GM18517 (cell line): ENCODE data around the gene GRK1.
"Not testable (repeated sequence)": the region's sequence is repeated elsewhere in the genome, so short reads cannot be mapped to it uniquely, and the experiment has no call there.

ENCODE experiments used
- ATAC-seq: cut with Tn5 transposase; IDR thresholded peaks from one replicate; pipeline ENCODE4 v1.9.1; 2021; ENCODE audit warnings: mild to moderate bottlenecking, moderate library complexity; ENCODE audit not compliant: unreplicated experiment

The GRK1 gene

DNA sequence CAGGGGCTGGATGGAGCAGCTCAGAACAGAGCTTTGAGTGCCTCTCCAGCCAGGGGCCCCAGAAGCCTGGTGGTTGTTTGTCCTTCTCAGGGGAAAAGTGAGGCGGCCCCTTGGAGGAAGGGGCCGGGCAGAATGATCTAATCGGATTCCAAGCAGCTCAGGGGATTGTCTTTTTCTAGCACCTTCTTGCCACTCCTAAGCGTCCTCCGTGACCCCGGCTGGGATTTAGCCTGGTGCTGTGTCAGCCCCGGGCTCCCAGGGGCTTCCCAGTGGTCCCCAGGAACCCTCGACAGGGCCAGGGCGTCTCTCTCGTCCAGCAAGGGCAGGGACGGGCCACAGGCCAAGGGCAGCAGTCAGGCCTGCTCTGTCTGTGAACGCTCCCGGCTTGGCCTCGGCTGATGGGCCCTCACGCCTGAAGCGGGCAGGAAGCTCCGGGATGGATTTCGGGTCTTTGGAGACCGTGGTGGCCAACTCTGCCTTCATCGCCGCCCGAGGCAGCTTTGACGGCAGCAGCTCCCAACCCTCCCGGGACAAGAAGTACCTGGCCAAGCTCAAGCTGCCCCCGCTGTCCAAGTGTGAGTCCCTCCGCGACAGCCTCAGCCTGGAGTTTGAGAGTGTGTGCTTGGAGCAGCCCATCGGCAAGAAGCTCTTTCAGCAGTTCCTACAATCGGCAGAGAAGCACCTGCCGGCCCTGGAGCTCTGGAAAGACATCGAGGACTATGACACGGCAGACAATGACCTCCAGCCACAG is at the start of gene GRK1:
Gene GRK1 (plus strand): TSS at position 269 of the 751 bp plus-strand sequence. CDS start 168 bp downstream, at position 437.
- ATAC-seq: no peak

DNA sequence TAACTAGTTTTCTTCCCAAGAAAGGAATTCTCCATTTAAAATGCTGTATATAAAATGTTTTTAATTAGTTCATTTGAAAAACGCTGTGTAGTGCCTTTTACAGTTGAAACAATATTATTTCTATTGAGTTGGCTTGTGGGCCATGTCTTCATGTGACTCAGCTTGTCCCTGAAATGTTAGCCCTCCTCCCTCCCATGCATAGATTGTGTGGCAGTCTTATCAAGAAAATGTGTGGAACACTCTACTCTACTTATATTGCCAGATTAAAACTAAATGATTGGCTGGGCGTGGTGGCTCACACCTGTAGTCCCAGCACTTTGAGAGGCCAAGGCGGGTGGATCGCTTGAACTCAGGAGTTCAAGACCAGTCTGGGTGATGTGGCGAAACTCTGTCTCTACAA is 49.1 kb upstream of the GRK1 start:
- ATAC-seq: no peak

- no peak for ATAC-seq
Measured at GRCh38 chr13:113618455-113618854, 48.6 kb upstream of the GRK1 start.

GRCh38 chr13:113620036-113620796 is 46.8 kb upstream of the GRK1 start:
- no peak for ATAC-seq

DNA sequence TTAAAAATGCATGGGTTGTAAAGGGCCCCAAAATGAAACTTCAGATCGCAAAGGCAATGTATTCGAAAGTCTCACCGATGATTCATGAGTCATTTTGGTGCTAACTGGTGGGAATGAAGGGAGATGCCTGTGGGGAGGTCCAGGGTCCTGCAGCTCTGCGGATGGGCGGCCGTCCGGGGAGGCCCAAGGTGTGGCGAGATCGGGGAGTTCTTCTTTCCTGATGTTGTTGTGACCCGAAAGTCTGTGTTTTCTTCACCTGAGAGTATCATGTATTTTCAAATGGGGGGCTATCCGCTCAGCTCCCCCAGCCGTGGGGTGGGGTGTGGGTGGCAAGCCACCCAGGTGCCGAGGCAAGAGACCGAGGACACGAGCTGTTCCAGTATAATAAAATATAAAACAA is 46.0 kb upstream of the GRK1 start:
- ATAC-seq: no peak

- ATAC-seq: not testable (repeated sequence)
Measured at GRCh38 chr13:113621498-113621897, 45.5 kb upstream of the GRK1 start.

GRCh38 chr13:113621986-113622550 is 45.0 kb upstream of the GRK1 start:
- not testable (repeated sequence) for ATAC-seq

DNA sequence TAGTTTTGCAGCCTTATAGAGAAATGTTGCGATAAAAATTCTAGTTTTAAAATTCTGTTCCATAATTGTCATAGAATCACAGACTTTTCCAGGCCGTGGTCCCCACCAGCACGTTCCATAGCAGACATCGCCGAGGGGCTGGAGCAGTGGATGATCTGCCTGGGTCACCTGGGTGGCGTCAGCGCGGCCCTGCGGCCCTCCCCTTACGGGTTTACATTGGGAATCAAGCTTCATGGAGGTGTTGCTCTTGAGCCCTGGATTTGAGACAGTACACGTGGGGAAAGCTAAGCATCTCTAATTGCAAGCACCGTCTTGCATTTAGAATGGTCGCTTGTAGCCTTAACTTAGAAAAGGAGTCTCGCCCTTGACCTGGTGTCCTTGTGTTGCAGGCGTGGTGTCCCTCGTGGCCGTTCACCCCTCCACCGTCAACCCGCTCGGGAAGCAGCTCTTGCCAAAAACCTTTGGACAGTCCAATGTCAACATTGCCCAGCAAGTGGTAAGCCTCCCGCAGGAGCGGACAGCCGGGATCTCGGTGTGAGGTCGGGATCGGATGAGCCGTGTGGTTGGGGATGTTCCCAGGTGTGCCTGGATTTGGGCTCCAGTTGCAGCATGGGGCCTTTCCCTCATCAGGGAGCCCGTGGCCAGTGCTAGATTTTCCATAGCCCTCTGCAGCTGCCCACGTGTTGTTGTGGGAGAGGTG is 44.1 kb upstream of the GRK1 start:
- ATAC-seq: no peak

DNA sequence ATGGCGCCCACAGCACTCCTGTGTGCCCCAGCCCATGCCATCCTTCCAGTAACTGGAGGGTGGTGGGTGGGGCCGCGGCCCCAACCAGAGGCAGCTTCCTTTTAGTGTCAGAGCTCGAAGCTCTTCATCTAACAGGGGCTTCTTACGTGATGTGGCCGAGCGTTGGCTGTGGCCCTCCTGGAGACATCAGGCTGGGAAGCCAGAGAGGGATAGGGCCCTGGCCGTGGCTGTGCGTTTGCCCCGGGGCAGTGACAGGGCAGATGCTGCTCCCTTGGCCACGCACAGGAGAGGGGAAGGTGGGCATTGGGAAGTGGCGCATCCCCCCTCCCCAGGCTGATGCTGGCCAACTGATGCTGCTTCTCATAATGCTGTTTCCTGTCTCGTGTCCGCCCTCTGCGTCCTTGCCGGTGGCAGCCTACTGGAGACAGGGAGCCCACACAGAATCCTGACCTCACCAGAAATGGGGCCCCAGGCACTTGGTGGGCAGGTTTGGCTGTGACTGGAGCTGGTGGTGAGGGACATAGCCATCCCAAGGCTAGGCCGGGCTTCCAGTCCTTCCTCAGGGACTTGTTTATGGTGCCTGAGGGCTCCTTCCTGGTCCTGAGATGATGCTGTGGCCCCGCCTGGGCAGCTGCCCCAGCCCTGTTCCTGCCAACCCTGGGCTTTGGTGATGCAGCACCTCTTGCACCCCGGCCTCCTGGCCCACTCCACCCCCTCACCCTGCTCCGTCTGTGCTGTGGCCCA is 43.4 kb upstream of the GRK1 start:
- no peak for ATAC-seq

DNA sequence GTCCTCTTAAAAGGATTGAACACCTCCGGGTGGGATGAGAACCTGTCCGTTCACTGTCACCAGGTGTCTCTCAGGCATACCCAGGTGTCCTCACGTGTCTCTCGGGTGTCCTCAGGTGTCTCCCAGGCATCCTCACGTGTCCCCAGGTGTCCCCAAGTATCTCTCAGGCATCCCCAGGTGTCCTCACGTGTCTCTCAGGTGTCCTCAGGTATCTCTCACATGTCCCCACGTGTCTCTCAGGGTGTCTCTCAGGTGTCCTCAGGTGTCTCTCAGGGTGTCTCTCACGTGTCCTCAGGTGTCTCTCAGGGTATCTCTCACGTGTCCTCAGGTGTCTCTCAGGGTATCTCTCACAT is 42.8 kb upstream of the GRK1 start:
- no peak for ATAC-seq

GRCh38 chr13:113624640-113625304 is 42.2 kb upstream of the GRK1 start:
- ATAC-seq: not testable (repeated sequence)

- ATAC-seq: no peak
Measured at GRCh38 chr13:113625965-113626721, 40.9 kb upstream of the GRK1 start.

- no peak for ATAC-seq
Measured at GRCh38 chr13:113627136-113627535, 39.9 kb upstream of the GRK1 start.

DNA sequence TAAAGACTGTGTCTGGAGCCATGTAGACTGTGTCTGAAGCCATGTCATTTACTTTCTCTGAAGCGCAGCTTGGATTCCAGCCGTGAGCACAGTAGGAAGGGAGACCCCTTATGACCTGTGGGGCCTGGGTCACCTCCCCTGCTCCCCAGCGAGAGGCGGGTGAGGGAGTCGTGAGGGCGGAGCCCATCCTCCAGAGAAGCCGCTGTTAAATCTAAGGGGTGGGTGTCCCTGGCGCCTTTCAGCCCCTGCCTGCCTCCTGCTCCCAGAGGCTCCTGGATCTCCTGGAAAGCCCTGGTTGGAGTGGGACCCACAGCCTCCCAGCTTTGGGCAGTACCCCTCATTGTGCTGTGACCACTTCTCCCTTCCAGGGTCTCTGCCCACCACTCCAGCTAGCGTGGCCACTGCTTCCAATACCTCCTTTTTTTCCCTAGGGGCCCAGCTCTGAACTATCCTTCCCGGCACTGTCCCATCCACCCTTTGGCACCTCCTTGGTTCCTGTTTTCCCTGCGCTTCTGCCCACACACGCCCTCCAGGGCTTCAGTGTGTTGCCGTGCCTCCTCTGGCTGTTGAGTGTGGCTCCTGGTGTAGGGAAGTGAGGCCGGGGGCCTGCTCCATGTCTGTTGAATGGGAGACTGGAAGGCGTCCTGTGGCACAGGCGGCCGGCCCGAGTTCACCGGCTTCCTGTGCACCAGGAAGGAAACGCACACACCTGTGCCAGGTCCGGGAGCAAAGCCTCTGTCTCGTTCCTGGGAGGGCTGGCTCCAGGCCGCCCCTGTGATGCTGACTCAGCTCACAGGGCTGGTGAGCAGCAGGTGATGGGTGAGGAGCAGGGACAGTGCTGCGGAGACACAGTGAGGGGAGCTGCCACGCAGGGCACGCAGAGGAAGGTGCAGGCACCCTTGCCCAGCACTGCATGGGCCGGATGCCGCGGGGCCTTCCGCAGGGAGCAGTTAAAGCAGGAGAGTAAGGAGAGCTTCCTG is 38.4 kb upstream of the GRK1 start:
- no peak for ATAC-seq

DNA sequence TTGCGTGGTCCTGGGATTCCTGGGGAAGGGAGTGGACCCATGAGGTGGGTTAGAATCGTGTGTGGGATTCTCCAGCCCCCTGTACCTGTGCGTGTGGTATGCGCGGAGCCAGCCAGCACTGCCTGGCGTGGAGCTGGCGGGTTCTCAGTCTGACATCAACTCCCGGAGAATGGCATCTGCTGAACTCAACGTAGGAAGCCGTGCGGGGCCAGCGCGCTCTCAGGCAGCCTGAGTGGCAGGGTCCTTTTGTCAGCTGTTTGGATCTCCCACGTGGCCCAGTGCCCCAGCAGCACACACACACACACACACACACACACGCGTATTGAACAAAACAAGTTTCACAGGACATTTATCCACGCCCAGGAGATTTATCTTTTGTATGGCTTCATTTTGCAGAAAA is 37.2 kb upstream of the GRK1 start:
- no peak for ATAC-seq

DNA sequence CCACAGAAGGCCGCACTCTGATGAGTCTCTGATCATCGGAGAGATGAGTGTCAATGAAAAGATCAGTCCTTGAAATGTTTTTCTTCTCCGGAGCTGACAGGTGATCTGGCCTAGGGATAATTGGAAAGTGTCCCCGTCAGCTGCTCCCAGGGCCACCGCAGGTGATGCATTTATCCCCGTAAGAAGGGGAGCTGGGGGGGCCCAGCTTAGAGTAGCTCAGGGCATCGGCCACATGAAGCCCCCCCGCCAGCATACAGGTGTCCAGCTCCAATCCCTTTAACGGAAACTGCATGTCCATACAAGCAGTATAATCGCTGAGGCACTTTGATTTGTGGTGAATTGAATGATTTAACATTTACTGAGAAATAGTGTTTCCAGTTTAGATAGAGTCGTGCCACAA is 36.7 kb upstream of the GRK1 start:
- no peak for ATAC-seq

- no peak for ATAC-seq
Measured at GRCh38 chr13:113630804-113631203, 36.2 kb upstream of the GRK1 start.

GRCh38 chr13:113631341-113632095 is 35.5 kb upstream of the GRK1 start:
- ATAC-seq: no peak
